A549 (cell line): ENCODE measurements around the gene TDRD9. TPM values are rescaled to one million over a fixed set of nuclear protein-coding genes. Genes with fewer than 3 reads are reported as not detected.
A peak's percentile ranks its signal among the peaks of the same experiment; 100 is the strongest.

Experiments used
- ATAC-seq, 2 experiments: fragments of 200-7000 bp in 1 of 2; fragments of >200 bp in 1 of 2; cut with Nextera tagmentation in 1 of 2; cut with Tn5 transposase in 1 of 2; 3 replicates each; pipeline versions ENCODE4 v1.8.0 to v1.9.1; 2018 to 2020; ENCODE audit warnings: mild to moderate bottlenecking in 1 of 2, moderate library complexity in 1 of 2
- CTCF ChIA-PET: fragments of 300-600 bp; sonication (Branson Sonifier 250); formaldehyde crosslinking; extraction: SDS; loops from one replicate; lab custom pipeline; 2021; ENCODE audit warnings: antibody characterized with exemption, inconsistent platforms; lab: Yijun Ruan, JAX
- POLR2A ChIA-PET: fragments of 350-600 bp; formaldehyde crosslinking; extraction: SDS; loops from one replicate; lab custom pipeline; 2021; ENCODE audit warnings: antibody characterized with exemption, inconsistent platforms; lab: Yijun Ruan, JAX
- DNase-seq, 2 experiments: peaks; one replicate each; pipeline versions ENCODE4 v3.0.0 to v3.0.0-alpha.2; 2011 to 2016; ENCODE audit warnings: low read depth in 1 of 2, low spot score in 1 of 2
- FAIRE-seq: peaks from 2 replicates; lab custom pipeline; 2011; peaks lifted over from hg19 to GRCh38; lab: Jason Lieb, UNC
- H3K27ac ChIP-seq, 2 experiments: fragments of >200 bp; sonication (Bioruptor Twin); formaldehyde crosslinking; 3 replicates each; pipeline ENCODE4 v1.5.1; 2016 to 2017
- H3K4me1 ChIP-seq: fragments of >200 bp; sonication (Bioruptor Twin); formaldehyde crosslinking; 3 replicates; pipeline ENCODE4 v1.6.1; 2016
- H3K4me2 ChIP-seq: fragments of >200 bp; sonication (Bioruptor Twin); formaldehyde crosslinking; 3 replicates; pipeline ENCODE4 v1.6.1; 2016
- H3K4me3 ChIP-seq: fragments of >200 bp; sonication (Bioruptor Twin); formaldehyde crosslinking; 3 replicates; pipeline ENCODE4 v1.5.1; 2016
- H3K9me3 ChIP-seq: fragments of >200 bp; sonication (Bioruptor Twin); formaldehyde crosslinking; 3 replicates; pipeline ENCODE4 v1.6.1; 2016
- CBX2 ChIP-seq: fragments of 200-600 bp; sonication (generic); IDR thresholded peaks from 2 replicates; pipeline ENCODE4 v1.6.1; 2016; ENCODE audit warnings: low read depth, mild to moderate bottlenecking, borderline replicate concordance
- CTCF ChIP-seq: fragments of >200 bp; sonication (Bioruptor Twin); formaldehyde crosslinking; IDR thresholded peaks from 3 replicates; pipeline ENCODE4 v1.5.1; 2016
- EHMT2 ChIP-seq: fragments of 200-600 bp; sonication (generic); IDR thresholded peaks from 2 replicates; pipeline ENCODE4 v1.6.1; 2016; ENCODE audit warnings: antibody characterized with exemption, low read depth, mild to moderate bottlenecking, moderate library complexity
- ESRRA ChIP-seq: fragments of 150-350 bp; IDR thresholded peaks from 2 replicates; pipeline ENCODE4 v1.6.1; 2014; ENCODE audit warnings: mild to moderate bottlenecking, low read length, borderline replicate concordance
- FOSB ChIP-seq: fragments of 250-450 bp; sonication (Bioruptor Pico); IDR thresholded peaks from 2 replicates; pipeline ENCODE4 v1.5.0; 2020; ENCODE audit warnings: mild to moderate bottlenecking, moderate library complexity
- FOSL2 ChIP-seq, 2 experiments: fragments of 450-650 bp in 1 of 2; fragments of >200 bp in 1 of 2; sonication (Bioruptor Twin) in 1 of 2; formaldehyde crosslinking; IDR thresholded peaks; 2 replicates each; pipeline versions ENCODE4 v1.5.0 to v1.6.1; 2016 to 2020; ENCODE audit warnings: mild to moderate bottlenecking in 1 of 2, moderate library complexity in 1 of 2
- FOXS1 ChIP-seq: fragments of 250-450 bp; sonication (Bioruptor Pico); IDR thresholded peaks from 2 replicates; pipeline ENCODE4 v1.5.0; 2020; ENCODE audit warnings: mild to moderate bottlenecking, moderate library complexity
- GATA3 ChIP-seq: IDR thresholded peaks from 2 replicates; pipeline ENCODE4 v1.6.1; 2012; ENCODE audit warnings: borderline replicate concordance
- HDAC2 ChIP-seq: fragments of 200-600 bp; sonication (generic); IDR thresholded peaks from 2 replicates; pipeline ENCODE4 v1.6.1; 2016
- HMGXB4 ChIP-seq: fragments of 250-450 bp; sonication (Bioruptor Pico); IDR thresholded peaks from 2 replicates; pipeline ENCODE4 v1.5.0; 2021; ENCODE audit warnings: mild to moderate bottlenecking, moderate library complexity, borderline replicate concordance
- HOXB13 ChIP-seq: fragments of 250-450 bp; sonication (Bioruptor Pico); IDR thresholded peaks from 2 replicates; pipeline ENCODE4 v1.5.0; 2020; ENCODE audit warnings: low read depth, mild to moderate bottlenecking, moderate library complexity
- KDM1A ChIP-seq: fragments of 200-600 bp; sonication (generic); IDR thresholded peaks from 2 replicates; pipeline ENCODE4 v1.6.1; 2016; ENCODE audit warnings: low read depth, mild to moderate bottlenecking
- KDM5A ChIP-seq: fragments of 200-600 bp; sonication (generic); IDR thresholded peaks from 2 replicates; pipeline ENCODE4 v1.6.1; 2016; ENCODE audit warnings: antibody characterized with exemption, mild to moderate bottlenecking
- MAX ChIP-seq: IDR thresholded peaks from 2 replicates; pipeline ENCODE4 v1.6.1; 2012
- RARB ChIP-seq: fragments of 250-450 bp; sonication (Bioruptor Pico); IDR thresholded peaks from 2 replicates; pipeline ENCODE4 v1.8.0; 2021; ENCODE audit warnings: mild to moderate bottlenecking, moderate library complexity
- REST ChIP-seq: fragments of 200-600 bp; sonication (generic); IDR thresholded peaks from 2 replicates; pipeline ENCODE4 v1.6.1; 2016; ENCODE audit warnings: antibody characterized with exemption, mild to moderate bottlenecking, moderate library complexity
- RNF2 ChIP-seq: fragments of 200-600 bp; sonication (generic); IDR thresholded peaks from 2 replicates; pipeline ENCODE4 v1.6.1; 2016; ENCODE audit warnings: low read depth, mild to moderate bottlenecking, antibody characterized with exemption, moderate library complexity, borderline replicate concordance
- ZFP36 ChIP-seq: fragments of 450-650 bp; IDR thresholded peaks from 2 replicates; pipeline ENCODE4 v1.6.1; 2014; ENCODE audit warnings: borderline replicate concordance; ENCODE audit not compliant: partially characterized antibody
- ZSCAN20 ChIP-seq: fragments of 250-450 bp; sonication (Bioruptor Pico); IDR thresholded peaks from 2 replicates; pipeline ENCODE4 v1.8.0; 2022; ENCODE audit warnings: mild to moderate bottlenecking, moderate library complexity
- WGBS: methylation state at CpG from one replicate; pipeline ENCODE4 v1.1.6; 2017; ENCODE audit errors: missing lambda C conversion rate; 5-methylcytosine and 5-hydroxymethylcytosine counted together
- polyA plus RNA-seq, 4 experiments: library from polyadenylated mRNA; depleted of rRNA in 3 of 4; stranded (reverse); fragments of >200 nt; fragmentation: RNase III in 1 of 4; extraction: RNeasy Plus Mini Kit Qiagen cat#74134 plus additional on column Dnase treatment in 1 of 4; gene quantifications; 2 replicates in 3 of 4; 3 replicates in 1 of 4; pipeline ENCODE4 v1.2.3, GENCODE V29; 2011 to 2017

TDRD9 gene
- polyA plus RNA-seq, 2 of the 4 experiments (the other 2 are of a cell fraction): 0.04 TPM; not detected in 1

- TF ChIP-seq REST (no peak), MAX (no peak)
Observed at GRCh38 chr14:104064003-104064402, 135.7 kb downstream of the TDRD9 start (continued).

- DNase-seq (no peak), FAIRE-seq (no peak), ATAC-seq (no peak)
- ChIA-PET CTCF (interaction anchor here (1.2 kb wide), 1 partner anchor 10 kb away, joined by 5 read pairs; no protein-coding TSS in a partner anchor), POLR2A (no interaction called here)
- H3K4me3 ChIP-seq: no peak overlapping the region
- WGBS: 24% methylated on average over 4 of the region's 5 CpGs
- H3K4me2 ChIP-seq: no peak overlapping the region
- no peak overlapping the region for H3K27ac ChIP-seq
- no peaks in the 10 kb centered on the region for H3K4me1 ChIP-seq
- no peak for TF ChIP-seq KDM1A
- TF ChIP-seq ZFP36: no peak
- TF ChIP-seq FOSL2 (IDR thresholded peaks at IDR 0.05): no peak
- TF ChIP-seq FOSL2 (CRISPR knock-in tag; IDR thresholded peaks at IDR 0.05): no peak
- peaks cover 23% of the 10 kb centered on the region for H3K9me3 ChIP-seq
Observed at GRCh38 chr14:104066279-104066678, 138.0 kb downstream of the TDRD9 start.

- WGBS: 5% methylated on average over 4 of the region's 4 CpGs
- H3K9me3 ChIP-seq: peaks cover 23% of the 10 kb centered on the region
- TF ChIP-seq HDAC2 (no peak), CTCF (no peak), GATA3 (no peak), ZFP36 (peak; percentile 82)
- H3K27ac ChIP-seq: no peak overlapping the region
- ATAC-seq (no peak), DNase-seq (no peak), FAIRE-seq (no peak)
- H3K4me3 ChIP-seq: no peak overlapping the region
- ChIA-PET CTCF (interaction anchor here (1.2 kb wide), 1 partner anchor 9 kb away, joined by 5 read pairs; no protein-coding TSS in a partner anchor), POLR2A (no interaction called here)
- H3K4me1 ChIP-seq: no peaks in the 10 kb centered on the region
- no peak overlapping the region for H3K4me2 ChIP-seq
Observed at GRCh38 chr14:104066719-104067295, 138.6 kb downstream of the TDRD9 start.

GRCh38 chr14:104069541-104069940 is 141.3 kb downstream of the TDRD9 start:
- FAIRE-seq: no peak
- CTCF ChIA-PET: interaction anchor here (0.6 to 2.9 kb wide), 3 partner anchors 9 to 167 kb away, joined by 5 to 11 read pairs (median 5); no protein-coding TSS in a partner anchor
- TF ChIP-seq FOSB (CRISPR knock-in tag) (no peak), CBX2 (no peak), KDM5A (no peak), MAX (no peak), HMGXB4 (no peak), RARB (CRISPR knock-in tag) (no peak), HDAC2 (no peak), ESRRA (no peak), EHMT2 (no peak), HOXB13 (no peak), FOXS1 (CRISPR knock-in tag) (no peak), CTCF (no peak), RNF2 (no peak), ZSCAN20 (CRISPR knock-in tag) (no peak), ZFP36 (no peak)

More at GRCh38 chr14:104069541-104069940, 141.3 kb downstream of the TDRD9 start:
- Histone ChIP-seq H3K4me1 (no peaks in the 10 kb centered on the region), H3K9me3 (peaks cover 41% of the 10 kb centered on the region), H3K4me3 (no peak overlapping the region), H3K4me2 (no peak overlapping the region), H3K27ac (no peak overlapping the region)
- POLR2A ChIA-PET: no interaction called here
- ATAC-seq (no peak), DNase-seq (no peak)
- 40% methylated on average over 7 of the region's 7 CpGs for WGBS
